HG02623 (cell line): ENCODE measurements around the gene THSD4.
"Not testable (repeated sequence)": the region's sequence is repeated elsewhere in the genome, so short reads cannot be mapped to it uniquely, and the experiment has no call there.

Source experiments
- ATAC-seq: cut with Tn5 transposase; IDR thresholded peaks from one replicate; pipeline ENCODE4 v1.9.1; 2021; ENCODE audit warnings: moderate library complexity; ENCODE audit not compliant: unreplicated experiment

Gene THSD4

GRCh38 chr15:71319424-71319823 lies 204.2 kb downstream of the THSD4 start:
- not testable (repeated sequence) for ATAC-seq

GRCh38 chr15:71319935-71320334 lies 204.7 kb downstream of the THSD4 start:
- no peak for ATAC-seq

GRCh38 chr15:71323082-71323481 lies 207.8 kb downstream of the THSD4 start:
- ATAC-seq = no peak

GRCh38 chr15:71323584-71323983 lies 208.3 kb downstream of the THSD4 start:
- no peak for ATAC-seq

- ATAC-seq = no peak
Observed at GRCh38 chr15:71325481-71325880, 210.2 kb downstream of the THSD4 start.

GRCh38 chr15:71328453-71328852 lies 213.2 kb downstream of the THSD4 start:
- no peak for ATAC-seq

- no peak for ATAC-seq
Observed at GRCh38 chr15:71329041-71329440, 213.8 kb downstream of the THSD4 start.

- ATAC-seq = no peak
Observed at GRCh38 chr15:71329497-71330260, 214.4 kb downstream of the THSD4 start.

- no peak for ATAC-seq
Observed at GRCh38 chr15:71330638-71331162, 215.4 kb downstream of the THSD4 start.

- no peak for ATAC-seq
Observed at GRCh38 chr15:71331173-71331572, 215.9 kb downstream of the THSD4 start.

- no peak for ATAC-seq
Observed at GRCh38 chr15:71332431-71333004, 217.2 kb downstream of the THSD4 start.

- ATAC-seq = no peak
Observed at GRCh38 chr15:71333136-71333700, 217.9 kb downstream of the THSD4 start.

GRCh38 chr15:71333839-71334238 lies 218.6 kb downstream of the THSD4 start:
- no peak for ATAC-seq

- ATAC-seq = no peak
Observed at GRCh38 chr15:71334434-71334833, 219.2 kb downstream of the THSD4 start.

GRCh38 chr15:71334873-71335272 lies 219.6 kb downstream of the THSD4 start:
- ATAC-seq = no peak

- no peak for ATAC-seq
Observed at GRCh38 chr15:71335591-71335990, 220.3 kb downstream of the THSD4 start.

GRCh38 chr15:71336671-71337070 lies 221.4 kb downstream of the THSD4 start:
- no peak for ATAC-seq

- ATAC-seq = no peak
Observed at GRCh38 chr15:71337197-71337845, 222.1 kb downstream of the THSD4 start.

GRCh38 chr15:71338265-71338664 lies 223.0 kb downstream of the THSD4 start:
- ATAC-seq = no peak

GRCh38 chr15:71338827-71339542 lies 223.7 kb downstream of the THSD4 start:
- no peak for ATAC-seq
